ENCODE results near the gene SULT2B1. TPM values are rescaled to one million over a fixed set of nuclear protein-coding genes. Genes with fewer than 3 reads are reported as not detected.

The SULT2B1 gene
- total RNA-seq, 2 donors from 2014 or later: 1.4 to 7.7 TPM

GRCh38 chr19:48520134-48520533 is 31.8 kb upstream of the SULT2B1 start:
- TF ChIP-seq CTCF (IDR thresholded peaks at IDR 0.05): no peak
- Histone ChIP-seq H3K27ac (no peak overlapping the region), H3K9me3 (no peaks in the 10 kb centered on the region), H3K36me3 (no peaks in the 10 kb centered on the region), H3K4me3 (no peak overlapping the region), H3K27me3 (no peaks in the 10 kb centered on the region), H3K9ac (ENCODE audit: low read depth in 2 of 2, low read length in 2 of 2) (no peak overlapping the region), H3K4me1 (no peaks in the 10 kb centered on the region)
- DNase-seq: no peak
- intact Hi-C loops (cut with DNase I): no loop called here

GRCh38 chr19:48524221-48524620 is 27.8 kb upstream of the SULT2B1 start:
- H3K36me3 ChIP-seq: no peaks in the 10 kb centered on the region
- H3K27me3 ChIP-seq: no peaks in the 10 kb centered on the region
- H3K4me1 ChIP-seq: no peaks in the 10 kb centered on the region
- no peak overlapping the region for H3K4me3 ChIP-seq
- no peak for DNase-seq
- TF ChIP-seq CTCF (IDR thresholded peaks at IDR 0.05): no peak
- no peak overlapping the region for H3K9ac ChIP-seq (ENCODE audit: low read depth in 2 of 2, low read length in 2 of 2)
- H3K9me3 ChIP-seq: no peaks in the 10 kb centered on the region
- intact Hi-C loops (cut with DNase I): no loop called here
- H3K27ac ChIP-seq: no peak overlapping the region

- Histone ChIP-seq H3K9ac (ENCODE audit: low read depth in 2 of 2, low read length in 2 of 2) (no peak overlapping the region), H3K4me1 (no peaks in the 10 kb centered on the region), H3K27me3 (no peaks in the 10 kb centered on the region), H3K36me3 (no peaks in the 10 kb centered on the region), H3K4me3 (no peak overlapping the region), H3K9me3 (no peaks in the 10 kb centered on the region), H3K27ac (no peak overlapping the region)
- no peak for TF ChIP-seq CTCF (IDR thresholded peaks at IDR 0.05)
- no peak for DNase-seq
- intact Hi-C loops (cut with DNase I): no loop called here
Measured at GRCh38 chr19:48524732-48525131, 27.2 kb upstream of the SULT2B1 start.

GRCh38 chr19:48529156-48529555 is 22.8 kb upstream of the SULT2B1 start:
- no peaks in the 10 kb centered on the region for H3K4me1 ChIP-seq
- DNase-seq: no peak
- intact Hi-C loops (cut with DNase I): no loop called here
- H3K4me3 ChIP-seq: no peak overlapping the region
- no peaks in the 10 kb centered on the region for H3K36me3 ChIP-seq
- H3K27me3 ChIP-seq: peaks cover 14% of the 10 kb centered on the region
- H3K27ac ChIP-seq: no peak overlapping the region
- TF ChIP-seq CTCF (IDR thresholded peaks at IDR 0.05): no peak
- no peak overlapping the region for H3K9ac ChIP-seq (ENCODE audit: low read depth in 2 of 2, low read length in 2 of 2)
- no peaks in the 10 kb centered on the region for H3K9me3 ChIP-seq

GRCh38 chr19:48530066-48530720 is 21.8 kb upstream of the SULT2B1 start:
- intact Hi-C loops (cut with DNase I): no loop called here
- no peaks in the 10 kb centered on the region for H3K9me3 ChIP-seq
- no peak overlapping the region for H3K4me3 ChIP-seq
- no peak overlapping the region for H3K27ac ChIP-seq
- H3K9ac ChIP-seq (ENCODE audit: low read depth in 2 of 2, low read length in 2 of 2): no peak overlapping the region
- no peak for DNase-seq
- H3K36me3 ChIP-seq: no peaks in the 10 kb centered on the region
- no peak for TF ChIP-seq CTCF (IDR thresholded peaks at IDR 0.05)
- no peaks in the 10 kb centered on the region for H3K4me1 ChIP-seq
- peaks cover 14% of the 10 kb centered on the region for H3K27me3 ChIP-seq
